SK-N-DZ (cell line): Measurements from ENCODE around the gene PLCL2.

Experiments used
- DNase-seq: peaks from one replicate; pipeline ENCODE4 v3.0.0-alpha.2; 2015; ENCODE audit warnings: low spot score

The PLCL2 gene

GRCh38 chr3:16865335-16865734, 19.4 kb upstream of the PLCL2 start:
- no peak for DNase-seq

- no peak for DNase-seq
Measured at GRCh38 chr3:16866571-16866970, 18.2 kb upstream of the PLCL2 start.

- no peak for DNase-seq
Measured at GRCh38 chr3:16868513-16868912, 16.2 kb upstream of the PLCL2 start.

- DNase-seq, result no peak
Measured at GRCh38 chr3:16869261-16870005, 15.3 kb upstream of the PLCL2 start.

- no peak for DNase-seq
Measured at GRCh38 chr3:16871915-16872842, 12.6 kb upstream of the PLCL2 start.

GRCh38 chr3:16873872-16874271, 10.9 kb upstream of the PLCL2 start:
- no peak for DNase-seq

GRCh38 chr3:16875876-16876550, 8.7 kb upstream of the PLCL2 start:
- DNase-seq, result no peak

GRCh38 chr3:16877505-16877904, 7.2 kb upstream of the PLCL2 start:
- DNase-seq, result no peak

GRCh38 chr3:16877911-16878310, 6.8 kb upstream of the PLCL2 start:
- DNase-seq, result no peak

- DNase-seq, result no peak
Measured at GRCh38 chr3:16881896-16882630, 2.7 kb upstream of the PLCL2 start.

GRCh38 chr3:16883057-16883722, 1.6 kb upstream of the PLCL2 start:
- no peak for DNase-seq

- DNase-seq, result no peak
Measured at GRCh38 chr3:16883723-16884083, 1.1 kb upstream of the PLCL2 start.

- DNase-seq, result peak; percentile 77
Measured at GRCh38 chr3:16884084-16884747, 539 bp upstream of the PLCL2 start.

GRCh38 chr3:16885593-16886302, 993 bp downstream of the PLCL2 start:
- no peak for DNase-seq

- DNase-seq, result no peak
Measured at GRCh38 chr3:16886303-16886683, 1.5 kb downstream of the PLCL2 start.

GRCh38 chr3:16887130-16887529, 2.4 kb downstream of the PLCL2 start:
- no peak for DNase-seq

- DNase-seq, result no peak
Measured at GRCh38 chr3:16888356-16888755, 3.6 kb downstream of the PLCL2 start.

GRCh38 chr3:16888785-16889607, 4.2 kb downstream of the PLCL2 start:
- no peak for DNase-seq
